AG09309 (cell line): ENCODE results near the gene SHROOM3.

Experiments used
- DNase-seq: peaks from one replicate; pipeline ENCODE4 v3.0.0-alpha.2; 2010; ENCODE audit warnings: low read depth
- H3K4me3 ChIP-seq: 2 replicates; pipeline ENCODE4 v1.5.1; 2011; ENCODE audit warnings: mild to moderate bottlenecking, low read depth, low read length, moderate library complexity; ENCODE audit not compliant: control insufficient read depth
- TF ChIP-seq, protein P1 (sequence below): IDR thresholded peaks from 2 replicates; pipeline ENCODE4 v1.5.1; 2011; ENCODE audit warnings: mild to moderate bottlenecking, low read depth, low read length, inconsistent platforms; ENCODE audit not compliant: insufficient read depth, control insufficient read depth; ENCODE audit errors: missing control alignments

The SHROOM3 gene

GRCh38 chr4:76488888-76489685, 54.1 kb downstream of the SHROOM3 start:
- TF ChIP-seq, protein P1, sequence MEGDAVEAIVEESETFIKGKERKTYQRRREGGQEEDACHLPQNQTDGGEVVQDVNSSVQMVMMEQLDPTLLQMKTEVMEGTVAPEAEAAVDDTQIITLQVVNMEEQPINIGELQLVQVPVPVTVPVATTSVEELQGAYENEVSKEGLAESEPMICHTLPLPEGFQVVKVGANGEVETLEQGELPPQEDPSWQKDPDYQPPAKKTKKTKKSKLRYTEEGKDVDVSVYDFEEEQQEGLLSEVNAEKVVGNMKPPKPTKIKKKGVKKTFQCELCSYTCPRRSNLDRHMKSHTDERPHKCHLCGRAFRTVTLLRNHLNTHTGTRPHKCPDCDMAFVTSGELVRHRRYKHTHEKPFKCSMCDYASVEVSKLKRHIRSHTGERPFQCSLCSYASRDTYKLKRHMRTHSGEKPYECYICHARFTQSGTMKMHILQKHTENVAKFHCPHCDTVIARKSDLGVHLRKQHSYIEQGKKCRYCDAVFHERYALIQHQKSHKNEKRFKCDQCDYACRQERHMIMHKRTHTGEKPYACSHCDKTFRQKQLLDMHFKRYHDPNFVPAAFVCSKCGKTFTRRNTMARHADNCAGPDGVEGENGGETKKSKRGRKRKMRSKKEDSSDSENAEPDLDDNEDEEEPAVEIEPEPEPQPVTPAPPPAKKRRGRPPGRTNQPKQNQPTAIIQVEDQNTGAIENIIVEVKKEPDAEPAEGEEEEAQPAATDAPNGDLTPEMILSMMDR: no peak
- DNase-seq: peak; percentile 1
- no peak overlapping the region for H3K4me3 ChIP-seq

- DNase-seq: no peak
- H3K4me3 ChIP-seq: no peak overlapping the region
- TF ChIP-seq, protein P1: no peak
Measured at GRCh38 chr4:76489686-76490161, 54.7 kb downstream of the SHROOM3 start.

GRCh38 chr4:76492055-76492454, 57.0 kb downstream of the SHROOM3 start:
- TF ChIP-seq, protein P1: no peak
- no peak for DNase-seq
- no peak overlapping the region for H3K4me3 ChIP-seq

- no peak for DNase-seq
- H3K4me3 ChIP-seq: no peak overlapping the region
- TF ChIP-seq, protein P1: no peak
Measured at GRCh38 chr4:76494243-76494642, 59.2 kb downstream of the SHROOM3 start.

- no peak for DNase-seq
- TF ChIP-seq, protein P1: no peak
- no peak overlapping the region for H3K4me3 ChIP-seq
Measured at GRCh38 chr4:76494871-76495590, 60.0 kb downstream of the SHROOM3 start.

DNA sequence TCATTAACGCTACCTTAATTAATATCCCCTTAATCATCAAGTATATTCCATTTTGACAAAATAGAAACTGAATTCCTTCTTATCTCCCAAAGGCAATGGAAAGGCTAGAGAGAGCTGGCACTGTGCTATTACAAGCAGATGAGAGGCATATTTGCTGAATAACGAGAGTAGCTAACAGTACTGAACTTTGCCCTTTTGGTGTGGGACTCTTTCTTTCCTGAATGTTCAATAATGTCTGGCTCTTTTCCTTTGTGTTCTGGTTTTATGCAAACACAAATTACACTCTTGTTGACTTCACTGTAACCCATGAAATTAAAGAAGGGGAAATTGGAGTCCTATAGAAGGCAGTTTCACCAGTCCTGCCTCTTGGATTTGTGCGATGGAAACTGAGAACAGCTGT, 63.5 kb downstream of the SHROOM3 start:
- no peak for DNase-seq
- H3K4me3 ChIP-seq: no peak overlapping the region
- TF ChIP-seq, protein P1: no peak
